GM12878 (cell line): ENCODE results near the gene AMBRA1. TPM values are rescaled to one million over a fixed set of nuclear protein-coding genes. Genes with fewer than 3 reads are reported as not detected.

Source experiments
- ATAC-seq: fragments of 200-7000 bp; cut with Tn5 transposase; 3 replicates; pipeline ENCODE4 v1.9.1; 2020; ENCODE audit warnings: mild to moderate bottlenecking, moderate library complexity
- BruUV-seq: library from RNA; stranded (reverse); fragments of 400-500 nt; replicated peaks from 2 replicates; lab custom pipeline; 2021; lab: Mats Ljungman, UMichigan
- CTCF ChIA-PET: fragments of 300-600 bp; sonication (Branson Sonifier 250); formaldehyde crosslinking; extraction: SDS; loops from one replicate; lab custom pipeline; 2021; ENCODE audit warnings: inconsistent platforms; lab: Yijun Ruan, JAX
- POLR2A ChIA-PET: fragments of 350-600 bp; formaldehyde crosslinking; extraction: SDS; loops from one replicate; lab custom pipeline; 2021; ENCODE audit warnings: inconsistent platforms; lab: Charles Lee
- RAD21 ChIA-PET: fragments of 300-600 bp; sonication (Branson Sonifier 250); formaldehyde crosslinking; loops from one replicate; lab custom pipeline; 2023; ENCODE audit warnings: antibody characterized with exemption; ENCODE audit not compliant: unreplicated experiment; lab: Charles Lee
- SMC1A ChIA-PET: fragments of 300-600 bp; sonication (Branson Sonifier 250); formaldehyde crosslinking; loops from one replicate; lab custom pipeline; 2023; ENCODE audit not compliant: unreplicated experiment, uncharacterized antibody; lab: Charles Lee
- DNase-seq: peaks from one replicate; pipeline ENCODE4 v3.0.0-alpha.2; 2011; ENCODE audit warnings: low read depth, low spot score
- FAIRE-seq: peaks from 3 replicates; lab custom pipeline; 2011; peaks lifted over from hg19 to GRCh38; lab: Jason Lieb, UNC
- H2AFZ ChIP-seq: 2 replicates; pipeline ENCODE4 v1.6.0; 2011; ENCODE audit warnings: low read depth, low read length, control low read depth; ENCODE audit not compliant: control insufficient read depth
- H3K27ac ChIP-seq: 2 replicates; pipeline ENCODE4 v1.5.1; 2011; ENCODE audit warnings: control low read depth; ENCODE audit not compliant: control insufficient read depth, insufficient read depth
- H3K27me3 ChIP-seq, 2 experiments: replicated peaks in 1 of 2; 2 replicates each; pipeline versions ENCODE4 v1.6.0 to v1.6.1; 2011; ENCODE audit warnings: low read length in 1 of 2; ENCODE audit not compliant: control insufficient read depth in 2 of 2, insufficient read depth in 2 of 2
- H3K36me3 ChIP-seq, 2 experiments: 2 replicates each; pipeline ENCODE4 v1.5.1; 2011; ENCODE audit warnings: low read length in 1 of 2; ENCODE audit not compliant: control insufficient read depth in 2 of 2, insufficient read depth in 2 of 2
- H3K4me1 ChIP-seq: 2 replicates; pipeline ENCODE4 v1.6.1; 2011; ENCODE audit warnings: mild to moderate bottlenecking, low read length, moderate library complexity, mixed read lengths; ENCODE audit not compliant: control insufficient read depth, insufficient read depth
- H3K4me2 ChIP-seq: 2 replicates; pipeline ENCODE4 v1.6.0; 2011; ENCODE audit warnings: control low read depth; ENCODE audit not compliant: control insufficient read depth, insufficient read depth
- H3K4me3 ChIP-seq: fragments of 200-600 bp; sonication (generic); 2 replicates; pipeline ENCODE4 v1.5.1; 2016
- H3K79me2 ChIP-seq: 2 replicates; pipeline ENCODE4 v1.6.0; 2011; ENCODE audit warnings: low read length; ENCODE audit not compliant: control insufficient read depth, insufficient read depth
- H3K9ac ChIP-seq: 2 replicates; pipeline ENCODE4 v1.8.0; 2011; ENCODE audit warnings: low read length, control low read depth, mixed read lengths; ENCODE audit not compliant: control insufficient read depth, insufficient read depth
- H3K9me3 ChIP-seq: replicated peaks from 3 replicates; pipeline ENCODE4 v1.5.1; 2011; ENCODE audit warnings: mild to moderate bottlenecking, low read length; ENCODE audit not compliant: control insufficient read depth, insufficient read depth
- H4K20me1 ChIP-seq: 2 replicates; pipeline ENCODE4 v1.6.0; 2011; ENCODE audit not compliant: control insufficient read depth, insufficient read depth
- BACH1 ChIP-seq: fragments of 450-650 bp; IDR thresholded peaks from 2 replicates; pipeline ENCODE4 v1.6.1; 2017; ENCODE audit warnings: mild to moderate bottlenecking, borderline replicate concordance
- GABPA ChIP-seq: IDR thresholded peaks from 2 replicates; pipeline ENCODE4 v1.6.1; 2014; ENCODE audit warnings: antibody characterized with exemption, low read depth, mild to moderate bottlenecking, inconsistent platforms
- NFXL1 ChIP-seq: fragments of 450-650 bp; IDR thresholded peaks from 2 replicates; pipeline ENCODE4 v1.6.1; 2017; ENCODE audit warnings: antibody characterized with exemption, mild to moderate bottlenecking, borderline replicate concordance
- NR2C2 ChIP-seq: IDR thresholded peaks from 2 replicates; pipeline ENCODE4 v1.6.1; 2011; ENCODE audit warnings: borderline replicate concordance, low read depth; ENCODE audit not compliant: control insufficient read depth, insufficient read length
- RCOR1 ChIP-seq: conservative IDR thresholded peaks from 2 replicates; pipeline ENCODE4 v1.6.1; 2012; ENCODE audit warnings: low read depth, low read length, improper control_type of control experiment
- SP1 ChIP-seq: IDR thresholded peaks from one replicate; pipeline ENCODE4 v1.6.1; 2011; ENCODE audit warnings: low read depth, low read length
- STAT3 ChIP-seq: IDR thresholded peaks from 2 replicates; pipeline ENCODE4 v1.6.1; 2011; ENCODE audit warnings: low read depth, low read length, improper control_type of control experiment
- TCF12 ChIP-seq: IDR thresholded peaks from 2 replicates; pipeline ENCODE4 v1.6.1; 2011; ENCODE audit warnings: low read depth, mild to moderate bottlenecking, low read length
- WGBS: methylation state at CpG from one replicate; pipeline ENCODE4 v1.1.6; 2016; ENCODE audit warnings: low lambda C conversion rate; ENCODE audit not compliant: insufficient replicate concordance, insufficient coverage; ENCODE audit errors: missing lambda C conversion rate; 5-methylcytosine and 5-hydroxymethylcytosine counted together
- in situ Hi-C: fragments of 300-500 bp; cut with MboI; formaldehyde crosslinking; loops from 9 replicates; pipeline ENCODE4 v1.14.3; 2018; ENCODE audit warnings: mixed read lengths
- intact Hi-C: fragments of 100-400 bp; cut with micrococcal nuclease; formaldehyde crosslinking; loops from one replicate; pipeline ENCODE4 v1.14.2; 2022; ENCODE audit not compliant: unreplicated experiment
- polyA plus RNA-seq, 11 experiments: library from polyadenylated mRNA; depleted of rRNA in 4 of 11; unstranded in 6 of 11; stranded (reverse) in 5 of 11; fragments of >200 nt; fragmentation: Nextera tagmentation in 4 of 11; fragmentation: Illumina TruSeq in 1 of 11; extraction: Ambion mirVana in 4 of 11; extraction: Trizol in 1 of 11; gene quantifications; 1 replicate in 1 of 11; 2 replicates in 10 of 11; pipeline versions ENCODE4 v1.2.1 to v1.2.3, GENCODE V29; 2011 to 2016; ENCODE audit warnings: inconsistent platforms in 2 of 11, missing spikeins in 2 of 11, low read depth in 1 of 11
- total RNA-seq, 4 experiments: library from RNA; depleted of rRNA in 3 of 4; stranded (reverse); fragments of >200 nt in 3 of 4; fragmentation: Illumina TruSeq in 1 of 4; extraction: Trizol in 1 of 4; gene quantifications; 2 replicates each; pipeline versions ENCODE4 v1.2.1 to v1.2.3, GENCODE V29; 2013 to 2021
- TF ChIP-seq, protein P1 (sequence below): fragments of 450-650 bp; IDR thresholded peaks from 2 replicates; pipeline ENCODE4 v1.6.1; 2017; ENCODE audit warnings: mild to moderate bottlenecking, moderate library complexity

AMBRA1 gene
- total and polyA plus RNA-seq, 10 of the 15 experiments (the other 5 are each of a cell fraction or from before 2014, with no cell fraction given) = 0.57 to 34.3 (median 13.7) TPM

DNA sequence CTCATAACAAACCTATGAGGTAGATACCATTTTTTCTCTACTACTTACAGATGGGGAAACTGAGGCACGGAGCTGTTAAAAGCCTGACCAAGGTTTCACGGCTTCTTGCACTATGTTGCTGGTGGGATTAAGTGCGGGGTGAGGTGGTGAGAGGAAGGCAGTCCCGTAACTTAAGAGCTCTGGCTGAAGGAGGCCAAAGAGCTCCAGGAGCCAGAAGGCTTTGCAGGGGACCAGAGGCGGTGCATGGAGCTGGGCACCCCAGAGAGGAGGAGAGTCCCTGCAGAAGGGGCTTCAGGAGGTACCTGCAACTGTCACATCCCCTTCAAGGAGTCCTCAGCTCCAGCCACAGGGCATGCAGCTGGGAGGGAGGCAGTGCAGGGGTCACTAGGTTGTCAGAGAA, 206.4 kb downstream of the AMBRA1 start:
- ChIA-PET RAD21 (interaction anchor here (0.5 to 3.4 kb wide), 4 partner anchors 34 to 151 kb away, joined by 3 to 16 read pairs (median 8); no protein-coding TSS in a partner anchor), CTCF (interaction anchor here (0.7 to 6.7 kb wide), 12 partner anchors 35 to 991 kb away, joined by 3 to 94 read pairs (median 7); partner anchors contain the start of genes ATG13 and HARBI1), POLR2A (interaction anchor here (1.2 kb wide), 1 partner anchor 147 kb away, joined by 3 read pairs; no protein-coding TSS in a partner anchor), SMC1A (interaction anchor here (0.8 to 4.9 kb wide), 9 partner anchors 15 to 231 kb away, joined by 3 to 24 read pairs (median 3); no protein-coding TSS in a partner anchor)
- Histone ChIP-seq H3K79me2 (no peaks in the 10 kb centered on the region), H3K27me3 (peaks cover 13 to 22% of the 10 kb centered on the region in 2 experiments), H3K4me2 (no peak overlapping the region), H3K27ac (no peak overlapping the region), H4K20me1 (no peaks in the 10 kb centered on the region), H3K4me3 (no peak overlapping the region), H2AFZ (no peak overlapping the region), H3K9me3 (no peaks in the 10 kb centered on the region), H3K36me3 (no peaks in the 10 kb centered on the region), H3K9ac (no peak overlapping the region), H3K4me1 (peaks cover 4% of the 10 kb centered on the region)
- intact Hi-C loops = no loop called here
- DNase-seq (no peak), FAIRE-seq (no peak), ATAC-seq (no peak)
- WGBS = 43% methylated on average over 5 of the region's 5 CpGs
- in situ Hi-C loops = no loop called here
- no TSS peak for BruUV-seq
- TF ChIP-seq RCOR1 = no peak
- no peak for TF ChIP-seq SP1
- no peak for TF ChIP-seq NFXL1
- TF ChIP-seq STAT3 = no peak
- TF ChIP-seq NR2C2 = no peak
- TF ChIP-seq BACH1 = no peak
- TF ChIP-seq, protein P1, sequence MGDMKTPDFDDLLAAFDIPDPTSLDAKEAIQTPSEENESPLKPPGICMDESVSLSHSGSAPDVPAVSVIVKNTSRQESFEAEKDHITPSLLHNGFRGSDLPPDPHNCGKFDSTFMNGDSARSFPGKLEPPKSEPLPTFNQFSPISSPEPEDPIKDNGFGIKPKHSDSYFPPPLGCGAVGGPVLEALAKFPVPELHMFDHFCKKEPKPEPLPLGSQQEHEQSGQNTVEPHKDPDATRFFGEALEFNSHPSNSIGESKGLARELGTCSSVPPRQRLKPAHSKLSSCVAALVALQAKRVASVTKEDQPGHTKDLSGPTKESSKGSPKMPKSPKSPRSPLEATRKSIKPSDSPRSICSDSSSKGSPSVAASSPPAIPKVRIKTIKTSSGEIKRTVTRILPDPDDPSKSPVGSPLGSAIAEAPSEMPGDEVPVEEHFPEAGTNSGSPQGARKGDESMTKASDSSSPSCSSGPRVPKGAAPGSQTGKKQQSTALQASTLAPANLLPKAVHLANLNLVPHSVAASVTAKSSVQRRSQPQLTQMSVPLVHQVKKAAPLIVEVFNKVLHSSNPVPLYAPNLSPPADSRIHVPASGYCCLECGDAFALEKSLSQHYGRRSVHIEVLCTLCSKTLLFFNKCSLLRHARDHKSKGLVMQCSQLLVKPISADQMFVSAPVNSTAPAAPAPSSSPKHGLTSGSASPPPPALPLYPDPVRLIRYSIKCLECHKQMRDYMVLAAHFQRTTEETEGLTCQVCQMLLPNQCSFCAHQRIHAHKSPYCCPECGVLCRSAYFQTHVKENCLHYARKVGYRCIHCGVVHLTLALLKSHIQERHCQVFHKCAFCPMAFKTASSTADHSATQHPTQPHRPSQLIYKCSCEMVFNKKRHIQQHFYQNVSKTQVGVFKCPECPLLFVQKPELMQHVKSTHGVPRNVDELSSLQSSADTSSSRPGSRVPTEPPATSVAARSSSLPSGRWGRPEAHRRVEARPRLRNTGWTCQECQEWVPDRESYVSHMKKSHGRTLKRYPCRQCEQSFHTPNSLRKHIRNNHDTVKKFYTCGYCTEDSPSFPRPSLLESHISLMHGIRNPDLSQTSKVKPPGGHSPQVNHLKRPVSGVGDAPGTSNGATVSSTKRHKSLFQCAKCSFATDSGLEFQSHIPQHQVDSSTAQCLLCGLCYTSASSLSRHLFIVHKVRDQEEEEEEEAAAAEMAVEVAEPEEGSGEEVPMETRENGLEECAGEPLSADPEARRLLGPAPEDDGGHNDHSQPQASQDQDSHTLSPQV = no peak
- TF ChIP-seq GABPA = no peak
- no peak for TF ChIP-seq TCF12
